Left forelimb (tissue), 1 donor: ENCODE results near the gene SUPT20H.
A peak's percentile ranks its signal among the peaks of the same experiment; 100 is the strongest.

Experiments
- DNase-seq: peaks from one replicate; pipeline ENCODE4 v3.0.0-alpha.2; 2018; ENCODE audit warnings: low spot score

Gene SUPT20H

DNA sequence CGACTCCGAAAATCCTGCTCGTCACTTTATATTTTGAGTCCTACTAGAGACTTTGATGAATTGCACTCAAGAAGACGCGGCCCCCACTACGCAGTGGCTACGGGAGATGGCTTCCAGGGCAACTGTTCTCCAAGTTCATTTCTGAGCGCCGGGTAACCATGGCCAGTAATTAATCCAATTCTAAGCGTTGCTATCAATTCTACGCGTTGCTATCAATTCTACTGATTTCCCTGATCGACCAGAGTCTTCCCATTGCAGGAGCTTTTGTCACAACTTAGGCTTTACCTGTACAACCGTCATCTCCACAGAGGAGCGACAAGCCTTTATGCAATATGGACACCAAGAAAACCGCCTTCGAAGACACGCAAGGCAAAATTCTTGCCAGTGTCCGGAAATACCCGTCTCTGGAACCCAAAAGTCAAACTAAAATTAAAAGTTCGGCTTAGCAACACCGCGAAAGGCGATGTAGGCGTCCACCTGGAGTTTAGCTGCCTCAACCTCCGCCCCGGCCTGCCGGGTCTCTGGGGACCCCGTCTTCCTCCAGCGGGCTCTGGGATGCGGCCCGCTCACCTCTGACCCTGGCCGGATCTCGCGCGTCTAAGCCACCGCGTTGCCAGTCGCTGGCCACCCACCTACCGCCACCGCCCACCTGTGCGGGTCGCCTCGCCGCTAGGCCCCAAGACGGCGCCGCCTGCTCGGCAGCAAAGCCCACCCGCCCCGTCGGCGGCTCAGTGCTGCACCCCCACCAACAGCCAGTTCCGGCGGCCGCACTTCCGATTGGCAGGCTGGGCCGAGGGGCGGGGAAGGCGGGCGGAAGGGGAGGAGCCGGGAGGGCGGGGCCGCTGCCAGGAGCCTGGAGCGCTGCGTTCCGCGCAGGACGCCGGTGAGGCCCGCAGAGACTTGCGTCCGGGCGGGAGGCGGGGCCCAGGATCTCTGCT, at the start of gene SUPT20H:
SUPT20H (minus strand) TSS at position 779 of the 938 bp plus-strand sequence. CDS start 8,198 bp downstream, outside the sequence.
- peak; percentile 98 for DNase-seq

DNA sequence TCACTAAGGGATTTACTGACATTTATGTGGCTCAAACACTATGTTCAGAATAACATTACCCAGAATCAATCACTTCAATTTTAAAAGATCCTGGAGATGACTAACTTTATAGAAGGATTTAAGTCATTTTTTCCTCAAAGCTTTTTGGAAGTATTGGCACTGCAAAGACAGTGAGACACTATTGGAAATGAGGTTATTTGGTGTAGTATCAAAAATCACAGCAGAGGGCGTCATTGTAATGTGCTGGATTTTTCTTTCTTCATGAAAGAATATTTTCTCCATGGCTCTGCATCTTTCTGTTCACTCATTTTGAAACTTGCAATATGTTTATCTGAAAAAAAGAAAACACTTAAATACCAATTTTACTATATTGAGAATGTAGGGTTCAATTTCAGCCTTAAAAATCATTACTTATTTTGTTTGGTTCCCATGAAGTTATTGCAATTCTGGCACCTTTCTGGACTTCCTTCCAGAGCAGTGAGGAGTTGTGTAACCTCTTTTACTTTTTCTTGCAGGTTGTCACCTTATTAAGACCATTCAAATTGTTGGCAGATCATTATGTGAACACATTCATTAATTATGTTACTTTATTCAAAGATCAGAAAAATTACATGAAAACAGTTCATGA, 49.7 kb upstream of the SUPT20H start:
- DNase-seq, result no peak

DNA sequence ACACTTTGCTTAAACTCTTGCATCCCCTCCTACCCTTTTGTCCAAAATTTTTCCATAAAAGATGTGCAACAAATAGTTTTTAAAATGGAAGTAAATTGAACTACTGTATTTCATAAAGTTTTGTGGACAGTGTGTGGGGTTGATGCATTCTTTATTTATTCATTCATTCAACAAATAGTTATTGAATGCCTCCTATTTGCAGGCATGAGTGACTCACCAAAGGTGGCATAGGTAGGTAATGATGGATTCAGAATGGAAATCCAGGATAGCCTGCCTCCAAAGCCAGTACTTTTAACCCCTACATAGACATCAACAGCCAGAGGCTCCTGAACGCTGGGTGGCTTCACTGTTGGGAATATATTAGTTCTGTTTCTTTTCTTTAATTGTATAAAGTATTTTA, 48.4 kb upstream of the SUPT20H start:
- no peak for DNase-seq

DNA sequence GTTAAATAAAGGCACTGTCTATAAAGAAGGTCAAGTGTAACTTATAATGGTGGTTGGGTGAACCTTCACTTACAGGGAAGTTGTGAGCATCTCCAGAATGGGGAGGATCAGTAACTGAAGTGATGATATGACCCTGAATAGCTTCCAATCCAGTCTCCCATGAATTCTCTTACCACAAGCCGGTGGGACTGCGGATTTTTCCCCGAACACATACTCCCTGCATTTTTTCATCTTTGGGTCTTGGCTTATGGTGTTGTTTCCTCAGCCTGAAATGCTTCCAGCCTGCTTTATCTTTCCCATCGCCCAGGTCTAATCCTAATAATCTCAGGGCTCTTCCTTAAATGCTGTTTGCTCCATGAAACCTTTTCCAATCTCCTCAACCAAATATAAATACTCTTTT, 48.0 kb upstream of the SUPT20H start:
- DNase-seq, result no peak

DNA sequence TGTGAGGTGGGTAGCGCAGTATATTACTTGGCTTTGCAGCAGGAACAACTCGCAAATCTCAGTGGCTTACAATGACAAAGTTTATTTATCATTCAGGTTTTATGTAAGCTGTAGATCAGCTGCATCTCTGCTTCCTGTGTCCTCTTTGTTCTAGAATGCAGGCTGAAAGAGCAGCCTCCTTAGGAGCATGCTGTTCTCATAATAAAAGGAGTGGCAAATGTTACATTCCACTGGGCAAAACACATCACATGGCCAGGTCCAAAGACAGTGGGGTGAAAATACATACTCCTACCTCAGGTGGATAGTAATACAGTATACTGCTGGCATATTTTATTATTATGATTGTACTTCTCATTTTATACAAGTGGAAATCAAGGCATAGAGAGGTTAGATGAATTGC, 47.2 kb upstream of the SUPT20H start:
- DNase-seq, result no peak

DNA sequence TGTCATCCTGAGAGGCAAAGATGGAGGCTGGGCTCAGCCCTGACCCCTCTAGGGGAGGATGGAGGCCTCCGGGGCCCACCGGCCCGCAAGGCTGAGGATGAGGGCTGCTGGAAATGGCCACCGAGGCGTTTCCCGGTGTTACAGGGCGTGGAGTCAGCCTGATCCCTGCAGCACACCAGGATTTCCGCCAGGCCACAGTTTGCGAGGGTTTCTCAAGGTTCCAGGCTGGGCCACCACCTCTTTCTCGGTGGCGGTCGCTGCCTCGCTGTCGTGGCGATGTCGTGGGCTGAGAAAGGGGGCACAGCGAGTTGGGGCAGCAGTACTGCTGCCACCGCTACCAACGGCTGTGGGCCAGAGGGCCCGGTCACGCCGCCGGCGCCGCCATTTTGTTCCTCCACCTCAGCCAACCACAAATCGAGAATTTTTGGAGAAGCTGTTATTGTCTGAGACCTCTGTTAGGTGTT, 45.8 kb upstream of the SUPT20H start, which contains the start of gene CSNK1A1L:
CSNK1A1L (minus strand) TSS at position 414 of the 464 bp plus-strand sequence; CDS start at position 6, 408 bp downstream.
- no peak for DNase-seq

DNA sequence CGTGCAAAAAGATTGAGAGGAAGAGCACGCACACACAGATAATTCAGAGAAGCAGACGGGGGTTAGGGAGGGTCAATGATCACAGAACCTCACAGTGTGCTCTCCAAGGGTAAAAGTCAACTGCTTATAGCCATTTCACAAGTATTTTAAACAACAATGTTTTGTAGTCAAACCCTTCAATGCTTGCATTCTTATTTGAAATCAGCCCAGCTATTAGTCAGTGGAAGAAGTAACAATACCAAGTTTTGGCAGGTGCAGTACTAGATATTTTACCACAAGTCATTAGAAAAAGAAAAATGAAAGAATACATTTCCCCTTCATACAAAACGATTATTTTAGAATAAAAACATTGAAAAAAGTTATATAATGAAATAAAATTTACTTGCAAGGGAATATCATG, 43.4 kb upstream of the SUPT20H start:
- DNase-seq, result no peak

DNA sequence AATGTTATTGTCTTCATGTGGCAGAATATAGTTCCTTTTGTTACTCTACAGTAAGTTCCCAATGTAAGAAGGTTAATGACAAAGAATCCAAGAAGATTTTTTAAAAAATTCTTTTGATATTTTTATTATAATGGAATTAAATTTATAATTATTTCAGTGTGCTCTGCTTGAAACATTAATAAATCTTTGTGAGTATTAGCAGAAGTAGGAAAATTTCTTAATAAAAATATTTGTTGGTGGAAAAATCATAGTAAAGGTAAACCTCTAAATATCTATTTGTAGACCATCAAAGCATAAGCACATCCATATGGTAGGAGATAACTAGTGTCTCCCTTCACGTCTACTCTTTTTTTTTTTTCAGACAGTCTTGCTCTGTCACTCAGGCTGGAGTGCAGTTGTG, 41.7 kb upstream of the SUPT20H start:
- no peak for DNase-seq

DNA sequence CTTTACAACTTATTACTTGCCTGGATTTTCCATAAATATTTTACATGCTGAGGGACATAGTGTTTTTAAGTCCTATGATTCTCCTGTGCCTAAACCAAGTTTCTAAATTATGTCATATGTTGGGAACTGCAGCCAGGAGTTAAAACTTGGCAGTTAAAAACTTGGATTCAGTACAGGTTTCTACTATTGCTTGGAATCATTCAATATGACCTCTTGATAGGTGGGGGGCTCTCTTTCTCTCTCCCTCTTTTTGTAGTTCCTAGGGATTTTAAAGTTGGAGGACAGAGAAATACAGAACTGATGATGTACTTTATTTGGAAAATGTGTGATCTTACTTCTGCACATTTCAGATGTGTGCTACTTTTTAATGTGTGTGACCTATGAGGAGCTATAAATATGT, 41.2 kb upstream of the SUPT20H start:
- no peak for DNase-seq

DNA sequence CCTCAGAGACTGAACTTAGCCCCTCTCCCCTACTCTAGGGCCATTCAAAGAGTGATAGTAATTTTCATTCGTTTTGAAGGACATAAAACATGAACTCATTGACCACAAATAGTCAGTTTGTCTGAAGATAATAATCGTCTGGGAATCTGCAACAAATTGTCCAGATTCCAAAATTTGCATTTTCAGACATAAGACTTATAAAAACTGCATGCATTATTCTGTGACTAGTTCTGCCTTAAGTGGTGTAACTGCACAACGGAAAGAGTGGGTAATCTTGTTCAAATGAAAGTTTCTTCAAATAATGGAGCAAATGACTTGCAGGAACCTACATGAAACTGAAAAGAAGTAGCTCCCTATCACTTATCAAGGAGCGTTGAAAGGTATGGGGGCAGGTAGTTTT, 37.6 kb upstream of the SUPT20H start:
- no peak for DNase-seq

DNA sequence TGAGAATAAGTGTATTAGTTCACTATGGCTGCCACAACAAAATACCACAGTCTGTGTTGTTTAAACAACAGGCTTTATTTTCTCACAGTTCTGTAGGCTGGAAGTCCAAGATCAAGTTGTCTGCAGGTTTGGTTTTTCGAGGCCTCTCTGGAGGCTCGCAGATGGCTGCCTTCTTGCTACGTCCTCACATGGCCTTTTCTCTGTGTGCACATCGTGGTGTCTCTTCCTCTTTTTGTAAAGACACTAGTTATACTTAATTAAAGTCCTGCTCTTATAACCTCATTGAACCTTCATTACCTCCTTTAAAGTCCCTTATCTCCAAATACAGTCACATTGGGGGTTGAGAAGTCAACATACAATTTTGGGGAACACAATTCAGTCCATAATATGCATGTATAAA, 35.4 kb upstream of the SUPT20H start:
- DNase-seq, result no peak

DNA sequence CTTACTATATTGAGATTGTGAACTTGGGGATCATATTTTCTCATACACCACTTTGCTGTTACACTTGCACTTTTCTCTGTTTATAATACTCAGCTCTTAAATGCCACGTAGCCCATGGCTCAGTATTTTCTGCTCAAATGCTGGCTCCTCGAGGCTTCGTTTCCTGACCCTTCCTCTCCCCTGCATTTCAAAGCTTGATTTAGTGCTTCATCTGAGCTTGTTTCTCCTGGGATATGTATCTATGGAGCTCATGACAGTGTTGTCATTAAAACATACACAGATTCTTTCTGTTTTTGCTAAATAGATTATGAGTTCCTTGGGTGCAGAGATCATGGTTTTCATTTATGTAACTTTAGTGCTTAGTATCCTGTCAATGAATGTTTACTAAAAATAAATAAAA, 34.6 kb upstream of the SUPT20H start:
- DNase-seq, result no peak

DNA sequence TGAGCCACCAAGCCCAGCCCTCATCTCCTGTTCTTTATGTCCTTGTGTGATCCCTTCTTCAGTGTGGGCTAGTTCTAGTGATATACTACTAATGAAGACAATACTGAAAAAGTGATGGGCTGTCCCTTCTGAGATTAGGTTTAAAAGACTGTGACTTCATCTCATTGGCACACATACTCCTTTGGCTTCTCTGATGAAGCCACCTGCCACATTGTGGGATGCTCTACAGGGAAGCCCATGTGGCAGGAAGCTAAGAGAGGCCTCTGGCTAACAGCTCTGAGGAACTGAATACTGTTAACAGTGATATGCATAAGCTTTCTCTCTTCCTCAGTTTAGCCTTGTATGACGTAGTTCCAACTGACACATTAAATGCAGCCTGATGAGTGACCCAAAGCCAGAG, 32.3 kb upstream of the SUPT20H start:
- DNase-seq, result no peak

DNA sequence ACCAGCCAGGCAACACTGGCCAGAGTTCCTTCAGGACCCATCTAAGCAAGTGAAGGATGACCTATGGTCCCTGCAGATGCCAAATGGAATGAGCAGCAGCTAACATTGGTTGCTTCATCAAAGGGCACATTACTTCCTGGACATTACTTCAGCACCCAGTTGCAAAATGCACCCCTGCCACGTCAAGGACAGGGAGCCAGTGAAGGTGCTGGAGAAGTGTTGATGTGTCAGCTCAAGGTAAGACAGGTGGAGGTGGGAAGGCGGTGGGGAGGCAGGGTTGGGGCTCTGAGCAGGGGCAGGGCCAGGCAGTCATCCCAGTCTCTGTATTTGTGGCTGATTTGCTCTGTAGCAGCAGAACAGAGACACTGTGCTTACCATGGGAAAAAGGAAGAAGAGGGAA, 31.4 kb upstream of the SUPT20H start:
- DNase-seq, result no peak

DNA sequence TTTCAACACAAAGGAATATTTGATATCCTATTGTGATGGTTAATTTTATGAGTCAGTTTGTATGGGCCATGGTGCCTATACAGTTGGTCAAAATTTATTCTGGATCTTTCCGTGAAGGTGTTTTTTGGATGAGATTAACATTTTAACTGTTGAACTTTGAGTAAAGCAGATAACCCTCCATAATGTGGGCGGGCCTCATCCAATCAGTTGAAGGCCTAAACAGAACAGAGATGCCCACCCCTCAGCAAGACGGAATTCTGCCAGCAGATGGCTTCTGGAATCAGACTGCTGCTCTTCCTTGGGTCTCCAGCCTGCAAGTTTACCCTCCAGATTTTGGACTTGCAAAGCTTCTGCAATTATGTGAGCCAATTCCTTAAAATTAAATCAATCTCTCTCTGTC, 30.0 kb upstream of the SUPT20H start:
- DNase-seq, result no peak

DNA sequence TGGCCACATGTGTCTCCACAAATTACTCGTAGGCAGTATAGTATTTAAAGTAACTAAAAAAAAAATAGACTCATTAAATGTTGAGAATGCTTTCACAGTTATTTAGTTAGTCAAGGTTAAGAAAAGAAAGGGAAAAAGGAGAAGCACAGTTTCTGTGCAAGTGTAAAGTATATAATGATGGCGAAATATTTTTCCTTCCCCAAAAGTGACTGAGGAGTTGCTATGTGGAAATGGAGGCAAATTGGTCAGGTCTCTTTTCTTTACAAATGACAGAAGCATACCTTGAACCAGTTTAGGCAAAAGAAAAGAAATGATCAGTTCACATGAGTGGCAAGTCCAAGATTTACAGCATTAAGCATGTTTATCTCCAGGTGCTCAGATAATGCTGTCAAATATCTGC, 28.0 kb upstream of the SUPT20H start:
- DNase-seq, result no peak

DNA sequence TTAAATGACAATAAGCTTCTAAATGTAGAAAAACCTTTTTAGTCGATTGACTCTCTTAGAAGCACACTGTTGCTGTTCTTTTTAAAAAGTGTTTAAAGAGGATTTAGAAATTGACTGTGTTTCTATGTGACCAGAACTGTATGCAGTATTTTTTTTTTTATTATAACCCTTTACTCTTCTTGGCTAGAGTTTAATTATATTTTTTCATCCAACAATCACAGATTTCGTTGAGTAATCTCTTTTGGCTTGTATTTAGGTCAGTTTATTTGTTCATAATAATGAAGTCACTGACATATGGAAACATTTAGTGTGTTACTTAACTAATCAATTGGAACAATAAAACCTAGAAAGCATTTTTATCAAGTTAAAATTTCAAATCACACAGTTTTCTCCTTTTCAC, 26.1 kb upstream of the SUPT20H start:
- no peak for DNase-seq

DNA sequence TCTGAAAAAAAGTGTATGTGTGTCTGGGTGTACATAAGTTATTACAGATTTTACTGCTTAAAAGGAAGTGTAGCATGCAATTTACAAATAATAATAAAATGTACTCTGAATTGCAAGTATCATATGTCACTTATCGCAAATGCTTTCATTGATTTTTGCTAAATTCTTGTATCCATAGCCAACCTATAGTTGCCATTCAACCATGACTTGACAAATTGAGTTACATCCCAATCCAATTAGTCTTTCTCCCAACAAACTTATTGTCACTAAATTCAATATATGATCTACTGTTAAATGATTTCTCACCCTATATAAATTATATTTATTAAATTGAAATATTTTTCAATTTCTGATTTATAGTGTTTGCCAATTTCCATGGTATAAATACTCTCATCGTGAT, 17.3 kb upstream of the SUPT20H start:
- no peak for DNase-seq

DNA sequence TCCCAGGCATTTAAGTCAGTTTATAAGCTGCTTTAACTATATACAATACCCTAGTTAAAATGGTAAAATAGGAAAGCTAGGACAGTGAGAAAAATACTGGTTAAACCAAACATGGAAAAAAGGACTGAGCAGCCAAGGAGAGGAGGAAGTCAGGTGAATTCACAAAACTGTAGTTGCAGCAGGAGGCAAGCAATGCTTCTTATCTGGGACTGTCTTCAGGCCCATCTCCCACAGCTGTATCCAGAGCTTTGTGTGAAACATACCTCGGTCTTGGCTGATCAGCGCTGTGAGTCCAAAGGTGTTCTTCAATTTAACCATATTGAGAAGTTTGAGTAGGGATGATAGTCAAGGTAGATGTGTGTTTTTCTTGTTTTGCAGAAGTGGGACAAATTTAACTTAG, 15.7 kb upstream of the SUPT20H start:
- DNase-seq, result no peak

DNA sequence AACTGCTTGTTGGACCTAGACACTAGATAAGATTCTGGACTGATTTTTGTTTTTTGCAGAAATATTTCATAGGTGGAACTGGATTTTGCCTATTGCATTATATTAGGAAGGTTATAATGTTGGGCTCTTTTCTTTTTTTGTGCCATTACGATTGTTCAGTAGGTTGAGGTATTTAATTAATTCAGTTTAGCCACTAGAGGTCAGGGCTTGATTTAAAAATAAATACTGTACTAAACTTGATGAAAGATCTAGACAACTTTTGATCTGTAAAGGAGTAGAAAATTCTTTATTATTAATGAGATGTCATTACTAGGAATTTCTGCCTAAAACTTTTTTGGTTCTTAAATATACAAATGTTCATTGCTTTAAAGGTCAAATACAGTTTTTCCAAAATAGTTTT, 15.2 kb upstream of the SUPT20H start:
- DNase-seq, result no peak

DNA sequence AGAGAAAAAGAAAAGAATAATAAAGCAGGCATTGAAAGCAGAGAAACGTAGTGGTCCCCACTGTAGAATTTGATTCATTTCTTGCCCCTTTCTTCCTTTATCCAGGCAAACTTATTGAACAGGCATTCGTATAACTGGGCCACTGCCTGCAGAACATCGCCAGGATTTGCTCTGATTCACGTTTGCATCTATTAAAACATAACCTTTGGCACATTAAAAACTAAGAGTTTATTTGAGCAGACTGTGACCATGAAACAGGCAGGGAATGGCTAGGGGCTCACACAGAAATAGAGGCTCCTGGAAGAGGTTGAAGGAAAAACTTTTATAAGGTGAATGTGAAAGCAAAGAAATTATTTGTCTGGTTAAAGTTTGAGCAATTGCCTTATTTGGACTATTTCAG, 12.5 kb upstream of the SUPT20H start:
- no peak for DNase-seq

DNA sequence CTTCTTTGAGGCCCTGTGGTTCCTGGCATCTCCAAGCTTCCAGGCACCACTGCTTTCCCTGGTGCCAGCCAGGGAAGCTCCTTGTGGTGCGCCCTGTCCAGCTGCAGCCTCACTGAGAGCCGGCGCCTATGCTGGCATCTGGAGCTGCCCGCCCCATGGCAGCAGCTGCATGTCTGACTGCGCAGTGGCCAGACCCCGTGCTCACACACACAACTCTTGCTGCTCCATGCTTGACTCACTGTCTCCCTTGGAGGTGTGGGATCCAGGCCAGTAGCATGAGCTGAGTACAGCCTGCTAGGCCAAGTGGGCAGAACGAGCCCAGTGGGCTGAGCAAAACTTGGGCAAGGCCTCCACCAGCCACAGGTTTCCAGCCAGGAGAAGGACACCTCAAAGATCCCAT, 11.5 kb upstream of the SUPT20H start:
- DNase-seq, result no peak

DNA sequence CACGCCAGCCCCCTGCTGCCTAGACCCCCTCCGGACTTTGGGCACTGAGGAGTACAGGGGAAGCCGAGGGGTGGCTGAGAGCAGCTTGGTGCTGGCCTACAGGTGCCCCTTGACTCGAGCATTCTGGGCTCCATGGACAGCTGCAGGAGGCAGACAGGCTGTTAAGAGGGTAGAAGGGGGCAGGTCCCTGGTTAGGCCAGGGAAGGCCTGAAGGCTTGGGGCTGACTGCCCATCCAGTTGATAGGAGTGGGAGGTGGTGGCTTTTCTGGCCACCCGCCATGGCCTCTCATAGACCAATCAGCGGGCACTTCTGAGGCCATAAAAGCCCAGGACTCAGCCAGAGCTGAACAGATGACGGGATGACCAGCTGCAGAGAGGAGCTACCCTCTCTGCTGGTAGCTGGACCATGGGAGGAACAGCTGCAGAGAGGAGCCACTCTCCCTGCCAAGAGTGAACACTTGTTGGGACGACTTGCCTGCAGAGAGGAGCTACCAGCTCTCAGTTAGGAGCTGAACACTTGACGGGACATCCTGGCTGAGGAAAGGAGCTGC, 10.7 kb upstream of the SUPT20H start:
- DNase-seq, result no peak
